Psoas muscle (tissue), 8 donors: ENCODE measurements around the gene ZNF526. TPM values are rescaled to one million over a fixed set of nuclear protein-coding genes. Genes with fewer than 3 reads are reported as not detected.

Experiments
- ATAC-seq, 4 donors: fragments of 200-7000 bp; cut with Tn5 transposase; one replicate each; pipeline ENCODE4 v1.9.1; 2020; ENCODE audit warnings: moderate library complexity in 3 of 4, mild to moderate bottlenecking in 2 of 4
- DNase-seq, 2 donors: peaks; one replicate each; pipeline ENCODE4 v3.0.0-alpha.2; 2020
- H3K27ac ChIP-seq: fragments of 200-600 bp; one replicate; pipeline ENCODE4 v1.8.0; 2022
- H3K27me3 ChIP-seq, 3 donors: fragments of 200-600 bp in 1 of 3; one replicate each; pipeline versions ENCODE4 v1.6.1 to v1.8.0; 2013 to 2022; ENCODE audit warnings: low read length in 2 of 3, mild to moderate bottlenecking in 2 of 3, moderate library complexity in 1 of 3; ENCODE audit not compliant: insufficient read depth in 3 of 3
- H3K36me3 ChIP-seq, 2 donors: fragments of 200-600 bp in 1 of 2; one replicate each; pipeline versions ENCODE4 v1.6.1 to v1.8.0; 2013 to 2022; ENCODE audit warnings: low read depth in 1 of 2, mild to moderate bottlenecking in 1 of 2, moderate library complexity in 1 of 2; ENCODE audit not compliant: insufficient read depth in 1 of 2
- H3K4me1 ChIP-seq: fragments of 200-600 bp; one replicate; pipeline ENCODE4 v1.8.0; 2022
- H3K4me3 ChIP-seq: fragments of 200-600 bp; one replicate; pipeline ENCODE4 v1.8.0; 2022; ENCODE audit warnings: mild to moderate bottlenecking
- H3K9me3 ChIP-seq: fragments of 200-600 bp; one replicate; pipeline ENCODE4 v1.8.0; 2022
- WGBS, 3 donors: extraction: QIAGEN DNeasy Blood & Tissue Kit; methylation state at CpG; one replicate each; pipeline versions ENCODE4 v1.1.6 to v1.1.7; 2013; 5-methylcytosine and 5-hydroxymethylcytosine counted together
- intact Hi-C, 2 donors: fragments of 100-400 bp; cut with DNase I; formaldehyde crosslinking; loops; one replicate each; pipeline versions ENCODE4 v1.11.0 to v1.14.2; 2022
- polyA plus RNA-seq, 3 donors: library from polyadenylated mRNA; stranded (reverse); fragments of 200-250 nt; gene quantifications; one replicate each; pipeline ENCODE4 v1.2.3, GENCODE V29; 2013
- total RNA-seq, 4 donors: library from RNA; stranded (reverse); fragmentation: NEBNext Ultra II Directional in 2 of 4; extraction: Animal tissue kit (Norgen Biotek cat#: 25700) in 2 of 4; gene quantifications; one replicate each; pipeline versions ENCODE4 v1.2.1 to v1.2.4, GENCODE V29; 2021 to 2023
- TF ChIP-seq, protein P1 (sequence below): fragments of 200-600 bp; IDR thresholded peaks from one replicate; pipeline ENCODE4 v1.8.0; 2022; ENCODE audit warnings: antibody characterized with exemption
- donor health status: healthy with polysubstance abuse.
- donor health status: DM: no; HTN: no; CAD: no; lungs with moderate emphysema.
- donor health status: Bipolar disorder and iron deficiency.
- donor health status: healthy.
- donor health status: DM: yes; HTN: yes; CAD: no.
- donor health status: DM: no; HTN: no; CAD: no.
- donor health status: DM: no; HTN: no; CAD: no.
- donor health status: DM: yes; HTN: yes; CAD: no.

ZNF526 gene
- total and polyA plus RNA-seq, 7 donors: 3.4 to 7.9 (median 5.9) TPM

- WGBS, 3 donors: 31 to 52% (median 32%) methylated on average over 14 to 15 of the region's 15 CpGs
- DNase-seq (peak in 1 of 2 donors; percentile 75), ATAC-seq (no peak)
- peak overlapping the region; percentile 36 for H3K4me3 ChIP-seq
- intact Hi-C loops: no loop called here
- TF ChIP-seq, protein P1, sequence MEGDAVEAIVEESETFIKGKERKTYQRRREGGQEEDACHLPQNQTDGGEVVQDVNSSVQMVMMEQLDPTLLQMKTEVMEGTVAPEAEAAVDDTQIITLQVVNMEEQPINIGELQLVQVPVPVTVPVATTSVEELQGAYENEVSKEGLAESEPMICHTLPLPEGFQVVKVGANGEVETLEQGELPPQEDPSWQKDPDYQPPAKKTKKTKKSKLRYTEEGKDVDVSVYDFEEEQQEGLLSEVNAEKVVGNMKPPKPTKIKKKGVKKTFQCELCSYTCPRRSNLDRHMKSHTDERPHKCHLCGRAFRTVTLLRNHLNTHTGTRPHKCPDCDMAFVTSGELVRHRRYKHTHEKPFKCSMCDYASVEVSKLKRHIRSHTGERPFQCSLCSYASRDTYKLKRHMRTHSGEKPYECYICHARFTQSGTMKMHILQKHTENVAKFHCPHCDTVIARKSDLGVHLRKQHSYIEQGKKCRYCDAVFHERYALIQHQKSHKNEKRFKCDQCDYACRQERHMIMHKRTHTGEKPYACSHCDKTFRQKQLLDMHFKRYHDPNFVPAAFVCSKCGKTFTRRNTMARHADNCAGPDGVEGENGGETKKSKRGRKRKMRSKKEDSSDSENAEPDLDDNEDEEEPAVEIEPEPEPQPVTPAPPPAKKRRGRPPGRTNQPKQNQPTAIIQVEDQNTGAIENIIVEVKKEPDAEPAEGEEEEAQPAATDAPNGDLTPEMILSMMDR: no peak
- no peaks in the 10 kb centered on the region for H3K36me3 ChIP-seq
- H3K9me3 ChIP-seq: no peaks in the 10 kb centered on the region
- H3K27me3 ChIP-seq: no peaks in the 10 kb centered on the region
- peaks cover 25% of the 10 kb centered on the region for H3K4me1 ChIP-seq
- peak overlapping the region; percentile 58 for H3K27ac ChIP-seq
These were observed 30.1 kb downstream of the ZNF526 start for GRCh38 chr19:42250183-42250665.

DNA sequence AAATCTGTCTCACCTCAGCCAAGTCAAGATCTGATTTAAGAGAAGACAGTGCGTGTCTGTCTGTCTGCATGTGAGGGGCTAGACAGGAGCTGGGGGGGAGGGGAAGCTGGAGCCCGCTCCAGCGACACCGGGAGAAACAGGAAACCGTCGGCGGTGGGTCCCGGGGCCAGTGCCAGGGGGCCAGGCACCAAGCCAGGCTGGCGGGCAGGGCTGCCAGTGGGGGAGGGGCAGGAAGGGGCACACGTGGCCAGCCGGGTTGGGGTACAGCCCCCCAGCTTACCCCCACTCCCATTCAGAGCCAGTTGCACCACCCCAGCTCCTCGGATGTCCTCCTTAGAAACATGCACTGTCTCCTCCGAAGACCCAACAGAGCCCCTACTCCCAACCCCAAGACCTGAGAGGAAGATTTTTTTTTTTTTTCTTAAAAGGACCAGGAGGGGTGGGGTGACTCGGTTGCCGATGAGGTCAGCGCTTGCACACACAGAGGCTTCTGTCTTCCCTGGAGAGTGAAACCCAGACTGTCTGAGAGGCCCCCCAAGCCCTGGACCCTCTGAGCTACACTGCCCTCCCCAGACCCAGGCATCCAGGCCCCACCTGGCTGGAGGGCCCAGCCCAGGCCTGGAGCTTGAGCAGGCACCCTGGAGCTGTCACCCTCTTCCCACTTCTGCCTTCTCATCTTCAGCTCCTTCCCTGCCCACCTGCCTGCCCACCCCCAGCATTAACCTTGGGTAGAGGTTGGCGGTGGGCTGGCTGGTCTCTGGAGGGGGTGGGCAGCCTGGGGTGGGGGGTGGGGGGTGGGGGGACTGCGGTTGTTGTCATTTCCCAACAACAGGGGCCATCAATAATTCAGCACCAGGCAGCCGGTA lies 30.8 kb downstream of the ZNF526 start:
- no peak for DNase-seq

DNA sequence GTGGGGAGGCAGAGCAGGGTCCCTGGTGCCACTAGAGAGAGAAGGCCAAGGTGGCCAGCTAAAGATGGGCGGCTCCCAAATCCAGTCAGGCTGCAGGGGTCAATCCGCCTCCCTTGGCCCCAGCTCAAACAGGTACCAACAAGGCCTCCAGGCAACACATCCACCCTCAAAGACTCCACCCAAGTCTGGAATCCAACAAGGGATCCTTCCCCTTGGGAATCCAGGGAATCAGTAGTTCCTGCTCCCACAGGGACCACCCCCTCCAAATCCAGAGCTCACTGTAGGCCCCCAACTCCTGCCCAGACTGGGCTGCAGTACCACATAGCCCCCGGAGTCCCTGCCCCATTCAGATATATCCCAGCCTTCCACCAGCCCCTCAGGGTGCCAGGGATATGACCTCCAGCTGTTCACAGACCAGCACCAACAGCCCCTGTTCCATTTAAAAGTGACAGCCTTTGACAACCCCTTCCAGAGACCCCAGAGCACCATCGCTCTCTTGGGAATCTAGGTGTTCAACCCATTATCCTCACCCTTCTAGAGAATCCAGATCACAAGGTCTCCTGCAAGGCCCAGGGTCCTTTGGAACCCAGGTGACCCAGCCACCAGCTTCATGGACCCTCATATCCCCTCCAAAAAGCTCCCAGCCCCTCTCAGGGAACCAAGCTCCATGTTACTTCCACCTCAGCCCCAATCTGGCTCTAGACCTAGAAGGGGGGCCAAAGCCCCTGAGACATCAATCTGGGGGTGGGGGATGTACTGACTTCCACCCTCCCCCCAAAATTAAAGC lies 31.7 kb downstream of the ZNF526 start:
- H3K9me3 ChIP-seq: no peaks in the 10 kb centered on the region
- DNase-seq (no peak), ATAC-seq (no peak)
- H3K36me3 ChIP-seq: no peaks in the 10 kb centered on the region
- H3K4me1 ChIP-seq: peaks cover 19% of the 10 kb centered on the region
- peak overlapping the region; percentile 95 for H3K4me3 ChIP-seq
- intact Hi-C loops: no loop called here
- 69 to 88% (median 82%) methylated on average over 4 of the region's 4 CpGs for WGBS, 3 donors
- TF ChIP-seq, protein P1: no peak
- H3K27me3 ChIP-seq: peaks cover 0 to 4% (median 0%) of the 10 kb centered on the region in 3 donors
- H3K27ac ChIP-seq: peak overlapping the region; percentile 92

More for the DNA sequence above, 30.8 kb downstream of the ZNF526 start:
- intact Hi-C loops: no loop called here
- no peaks in the 10 kb centered on the region for H3K9me3 ChIP-seq
- TF ChIP-seq, protein P1: no peak
- no peak for ATAC-seq
- peak overlapping the region; percentile 36 for H3K4me3 ChIP-seq
- 12 to 20% (median 18%) methylated on average over 16 to 19 of the region's 19 CpGs for WGBS, 3 donors
- H3K27me3 ChIP-seq: peaks cover 0 to 4% (median 0%) of the 10 kb centered on the region in 3 donors
- H3K36me3 ChIP-seq: no peaks in the 10 kb centered on the region
- peak overlapping the region; percentile 58 for H3K27ac ChIP-seq
- H3K4me1 ChIP-seq: peaks cover 25% of the 10 kb centered on the region

DNA sequence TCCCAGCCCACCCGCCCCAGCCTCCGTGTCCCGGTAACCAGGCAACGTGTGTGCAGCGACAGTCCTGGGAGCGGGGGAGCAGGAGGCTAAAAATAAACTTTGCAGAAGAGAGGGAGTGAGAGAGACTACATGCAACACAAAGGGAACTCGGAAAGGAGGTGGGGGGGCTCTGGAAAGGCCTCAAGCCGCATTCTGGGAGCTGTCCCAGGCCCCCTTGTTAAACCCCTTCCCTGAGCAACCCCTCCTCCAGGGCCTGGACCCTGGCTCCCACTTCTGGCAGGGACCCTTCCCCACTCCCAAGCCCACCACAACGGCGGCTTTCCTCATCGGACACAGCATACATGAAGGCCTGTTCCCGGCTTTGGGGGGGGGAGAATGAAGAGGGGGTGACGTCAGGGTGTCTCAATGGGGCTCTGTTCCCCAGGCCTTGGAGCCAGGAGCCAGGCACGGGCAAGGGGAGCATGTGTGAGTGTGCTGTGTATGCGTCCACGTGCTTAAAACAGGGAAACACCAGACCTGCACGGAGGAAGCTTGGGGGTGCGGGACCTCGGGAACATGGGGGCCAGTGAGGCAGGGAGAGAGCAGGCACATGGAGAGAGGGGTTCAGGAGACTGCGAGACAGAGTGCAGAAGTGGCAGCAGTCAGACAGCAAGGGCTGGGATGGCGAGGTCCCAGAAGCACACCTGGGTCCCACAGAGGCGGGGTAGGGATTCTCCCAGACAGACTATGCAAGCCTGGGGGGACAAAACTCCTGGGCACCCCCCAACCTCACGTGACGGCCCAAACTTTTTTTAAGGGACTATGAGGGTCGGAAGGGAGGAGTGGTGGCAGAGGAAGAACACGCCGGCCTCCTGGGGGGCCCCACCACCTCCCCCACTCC lies 32.5 kb downstream of the ZNF526 start:
- ATAC-seq (peak in 2 of 4 donors; percentile 21 to 28), DNase-seq (no peak)
- peaks cover 19% of the 10 kb centered on the region for H3K4me1 ChIP-seq
- no peaks in the 10 kb centered on the region for H3K36me3 ChIP-seq
- 2 to 6% (median 4%) methylated on average over 27 of the region's 27 CpGs for WGBS, 3 donors
- H3K27me3 ChIP-seq: peaks cover 0 to 4% (median 0%) of the 10 kb centered on the region in 3 donors
- TF ChIP-seq, protein P1: no peak
- intact Hi-C loops: no loop called here
- H3K27ac ChIP-seq: peak overlapping the region; percentile 92
- H3K9me3 ChIP-seq: no peaks in the 10 kb centered on the region
- peak overlapping the region; percentile 95 for H3K4me3 ChIP-seq
